NCI-H146 (cell line): ENCODE data around the gene RRP15.

Source experiments
- DNase-seq: peaks from one replicate; lab custom pipeline; 2025; lab: John Stamatoyannopoulos, UW

RRP15 gene

GRCh38 chr1:218284917-218285635 is at the start of gene RRP15:
Gene RRP15 (plus strand): TSS chr1:218285293. CDS start chr1:218285317, 24 bp downstream.
- peak; percentile 94 for DNase-seq

GRCh38 chr1:218242171-218242570 is 42.9 kb upstream of the RRP15 start:
- no peak for DNase-seq

- DNase-seq, result no peak
These were observed 37.8 kb upstream of the RRP15 start for GRCh38 chr1:218247339-218247738.

- DNase-seq, result no peak
These were observed 35.6 kb upstream of the RRP15 start for GRCh38 chr1:218249338-218250140.

GRCh38 chr1:218250492-218250891 is 34.6 kb upstream of the RRP15 start:
- DNase-seq, result peak; percentile 4

- peak; percentile 66 for DNase-seq
These were observed 30.7 kb upstream of the RRP15 start for GRCh38 chr1:218254296-218254946.

- no peak for DNase-seq
These were observed 30.0 kb upstream of the RRP15 start for GRCh38 chr1:218255090-218255489.

GRCh38 chr1:218257371-218257770 is 27.7 kb upstream of the RRP15 start:
- no peak for DNase-seq

- no peak for DNase-seq
These were observed 27.1 kb upstream of the RRP15 start for GRCh38 chr1:218257971-218258370.

- no peak for DNase-seq
These were observed 25.8 kb upstream of the RRP15 start for GRCh38 chr1:218259339-218259738.

GRCh38 chr1:218259800-218260199 is 25.3 kb upstream of the RRP15 start:
- peak; percentile 72 for DNase-seq

GRCh38 chr1:218262259-218262658 is 22.8 kb upstream of the RRP15 start:
- no peak for DNase-seq

- DNase-seq, result no peak
These were observed 18.7 kb upstream of the RRP15 start for GRCh38 chr1:218266356-218266755.

- DNase-seq, result peak; percentile 3
These were observed 12.7 kb upstream of the RRP15 start for GRCh38 chr1:218272366-218272765.

GRCh38 chr1:218273762-218274479 is 11.2 kb upstream of the RRP15 start:
- DNase-seq, result peak; percentile 90

- peak; percentile 34 for DNase-seq
These were observed 10.6 kb upstream of the RRP15 start for GRCh38 chr1:218274511-218274910.

- no peak for DNase-seq
These were observed 9.3 kb upstream of the RRP15 start for GRCh38 chr1:218275823-218276222.

- no peak for DNase-seq
These were observed 3.8 kb upstream of the RRP15 start for GRCh38 chr1:218281285-218281684.

- no peak for DNase-seq
These were observed 646 bp upstream of the RRP15 start for GRCh38 chr1:218284377-218284916.

- DNase-seq, result no peak
These were observed 7.4 kb downstream of the RRP15 start for GRCh38 chr1:218292515-218292914.

GRCh38 chr1:218294546-218294945 is 9.5 kb downstream of the RRP15 start:
- no peak for DNase-seq

GRCh38 chr1:218296162-218296561 is 11.1 kb downstream of the RRP15 start:
- DNase-seq, result no peak
